Measurements from ENCODE around the gene NCKAP1. TPM values are rescaled to one million over a fixed set of nuclear protein-coding genes. Genes with fewer than 3 reads are reported as not detected.
A peak's percentile ranks its signal among the peaks of the same experiment; 100 is the strongest.

NCKAP1 gene
- total RNA-seq, 2 donors from 2014 or later: 107 to 113 TPM

- H3K27ac ChIP-seq: no peak overlapping the region
- no peaks in the 10 kb centered on the region for H3K9me3 ChIP-seq
- no peaks in the 10 kb centered on the region for H3K4me1 ChIP-seq
- TF ChIP-seq CTCF (IDR thresholded peaks at IDR 0.05): no peak
- H3K36me3 ChIP-seq: no peaks in the 10 kb centered on the region
- DNase-seq (ENCODE audit: low spot score): no peak
- no peak overlapping the region for H3K4me3 ChIP-seq
- H3K27me3 ChIP-seq: no peaks in the 10 kb centered on the region
Observed at GRCh38 chr2:183072177-183072576, 33.9 kb upstream of the NCKAP1 start.

- no peaks in the 10 kb centered on the region for H3K36me3 ChIP-seq
- DNase-seq (ENCODE audit: low spot score): no peak
Observed at GRCh38 chr2:183070942-183071844, 32.9 kb upstream of the NCKAP1 start.

GRCh38 chr2:183069174-183069573 lies 30.9 kb upstream of the NCKAP1 start:
- no peaks in the 10 kb centered on the region for H3K4me1 ChIP-seq
- H3K27me3 ChIP-seq: no peaks in the 10 kb centered on the region
- H3K36me3 ChIP-seq: no peaks in the 10 kb centered on the region
- DNase-seq (ENCODE audit: low spot score): no peak
- H3K27ac ChIP-seq: no peak overlapping the region
- TF ChIP-seq CTCF (IDR thresholded peaks at IDR 0.05): no peak
- H3K4me3 ChIP-seq: no peak overlapping the region
- H3K9me3 ChIP-seq: no peaks in the 10 kb centered on the region

More at GRCh38 chr2:183070942-183071844, 32.9 kb upstream of the NCKAP1 start:
- H3K9me3 ChIP-seq: no peaks in the 10 kb centered on the region
- no peaks in the 10 kb centered on the region for H3K4me1 ChIP-seq
- H3K27ac ChIP-seq: no peak overlapping the region
- H3K27me3 ChIP-seq: no peaks in the 10 kb centered on the region
- peak; percentile 31 to 60 for TF ChIP-seq CTCF (IDR thresholded peaks at IDR 0.05)
- no peak overlapping the region for H3K4me3 ChIP-seq

- Histone ChIP-seq H3K9me3 (no peaks in the 10 kb centered on the region), H3K4me3 (no peak overlapping the region), H3K4me1 (no peaks in the 10 kb centered on the region), H3K27ac (no peak overlapping the region), H3K27me3 (no peaks in the 10 kb centered on the region), H3K36me3 (no peaks in the 10 kb centered on the region)
- no peak for DNase-seq (ENCODE audit: low spot score)
- no peak for TF ChIP-seq CTCF (IDR thresholded peaks at IDR 0.05)
Observed at GRCh38 chr2:183068561-183068960, 30.3 kb upstream of the NCKAP1 start.

GRCh38 chr2:183063083-183063482 lies 24.8 kb upstream of the NCKAP1 start:
- no peaks in the 10 kb centered on the region for H3K36me3 ChIP-seq
- no peak for TF ChIP-seq CTCF (IDR thresholded peaks at IDR 0.05)
- H3K27me3 ChIP-seq: no peaks in the 10 kb centered on the region
- no peak overlapping the region for H3K27ac ChIP-seq
- no peak for DNase-seq (ENCODE audit: low spot score)
- H3K4me1 ChIP-seq: no peaks in the 10 kb centered on the region
- H3K4me3 ChIP-seq: no peak overlapping the region
- no peaks in the 10 kb centered on the region for H3K9me3 ChIP-seq
